Peyer's patch (tissue), 4 donors: ENCODE data around the gene LUZP1. TPM values are rescaled to one million over a fixed set of nuclear protein-coding genes. Genes with fewer than 3 reads are reported as not detected.

Experiments
- DNase-seq, 3 donors: peaks; one replicate each; pipeline ENCODE4 v3.0.0-alpha.2; 2017 to 2019
- H3K27ac ChIP-seq, 4 donors: fragments of 200-600 bp; sonication (generic); one replicate each; pipeline ENCODE4 v1.5.1; 2016 to 2019
- H3K27me3 ChIP-seq, 2 donors: fragments of 200-600 bp; sonication (generic); one replicate each; pipeline ENCODE4 v1.5.1; 2019
- H3K36me3 ChIP-seq, 3 donors: fragments of 200-600 bp; sonication (generic); one replicate each; pipeline ENCODE4 v1.5.1; 2016 to 2019
- H3K4me1 ChIP-seq, 4 donors: fragments of 200-600 bp; sonication (generic); one replicate each; pipeline ENCODE4 v1.5.1; 2016 to 2019
- H3K4me3 ChIP-seq, 4 donors: fragments of 200-600 bp; sonication (generic); 1 replicate in 3 of 4; 2 replicates in 1 of 4; pipeline ENCODE4 v1.5.1; 2016 to 2019; ENCODE audit warnings: mild to moderate bottlenecking in 1 of 4
- H3K9me3 ChIP-seq, 4 donors: fragments of 200-600 bp; sonication (generic); one replicate each; pipeline ENCODE4 v1.5.1; 2016 to 2019; ENCODE audit warnings: mild to moderate bottlenecking in 1 of 4
- POLR2A ChIP-seq, 2 donors: fragments of 450-650 bp; IDR thresholded peaks; one replicate each; pipeline ENCODE4 v1.5.1; 2017; ENCODE audit warnings: antibody characterized with exemption in 2 of 2, mild to moderate bottlenecking in 2 of 2, moderate library complexity in 2 of 2
- total RNA-seq, 4 donors: library from RNA; depleted of rRNA; stranded (reverse); fragments of >200 nt; gene quantifications; one replicate each; pipeline ENCODE4 v1.1.0, GENCODE V29; 2016
- TF ChIP-seq, protein P1 (sequence below), 6 experiments: fragments of 450-650 bp in 4 of 6; fragments of 200-600 bp in 2 of 6; sonication (generic) in 1 of 6; IDR thresholded peaks; one replicate each; pipeline ENCODE4 v1.5.1; 2017 to 2019; ENCODE audit warnings: antibody characterized with exemption in 6 of 6, mild to moderate bottlenecking in 3 of 6, moderate library complexity in 1 of 6

Gene LUZP1
- total RNA-seq, 4 donors from 2014 or later: 38.8 to 92.8 (median 70.4) TPM

DNA sequence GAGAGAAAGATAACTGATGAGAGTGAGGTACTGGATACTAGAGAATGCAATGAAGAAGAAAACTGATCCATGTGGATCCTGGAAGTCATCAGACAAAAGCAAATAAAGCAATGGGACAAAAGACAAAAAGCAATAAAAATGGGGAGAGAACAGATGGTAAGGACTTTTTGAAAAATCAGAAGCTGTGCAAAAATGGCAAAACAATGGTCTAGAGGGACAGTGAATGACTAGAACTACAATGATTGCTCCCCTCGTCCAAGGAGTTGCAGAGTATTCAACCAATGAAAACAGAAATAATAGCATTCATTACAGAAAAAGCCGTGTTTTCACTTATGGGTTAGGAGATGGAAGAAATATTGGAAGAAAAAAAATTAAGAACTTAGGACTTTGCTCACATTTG is 18.5 kb downstream of the LUZP1 start:
- peaks cover 0 to 36% (median 1%) of the 10 kb centered on the region in 4 donors for H3K4me1 ChIP-seq
- H3K36me3 ChIP-seq: no peaks in the 10 kb centered on the region
- TF ChIP-seq, protein P1, sequence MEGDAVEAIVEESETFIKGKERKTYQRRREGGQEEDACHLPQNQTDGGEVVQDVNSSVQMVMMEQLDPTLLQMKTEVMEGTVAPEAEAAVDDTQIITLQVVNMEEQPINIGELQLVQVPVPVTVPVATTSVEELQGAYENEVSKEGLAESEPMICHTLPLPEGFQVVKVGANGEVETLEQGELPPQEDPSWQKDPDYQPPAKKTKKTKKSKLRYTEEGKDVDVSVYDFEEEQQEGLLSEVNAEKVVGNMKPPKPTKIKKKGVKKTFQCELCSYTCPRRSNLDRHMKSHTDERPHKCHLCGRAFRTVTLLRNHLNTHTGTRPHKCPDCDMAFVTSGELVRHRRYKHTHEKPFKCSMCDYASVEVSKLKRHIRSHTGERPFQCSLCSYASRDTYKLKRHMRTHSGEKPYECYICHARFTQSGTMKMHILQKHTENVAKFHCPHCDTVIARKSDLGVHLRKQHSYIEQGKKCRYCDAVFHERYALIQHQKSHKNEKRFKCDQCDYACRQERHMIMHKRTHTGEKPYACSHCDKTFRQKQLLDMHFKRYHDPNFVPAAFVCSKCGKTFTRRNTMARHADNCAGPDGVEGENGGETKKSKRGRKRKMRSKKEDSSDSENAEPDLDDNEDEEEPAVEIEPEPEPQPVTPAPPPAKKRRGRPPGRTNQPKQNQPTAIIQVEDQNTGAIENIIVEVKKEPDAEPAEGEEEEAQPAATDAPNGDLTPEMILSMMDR (IDR thresholded peaks at IDR 0.05): no peak
- TF ChIP-seq POLR2A (IDR thresholded peaks at IDR 0.05): no peak
- no peaks in the 10 kb centered on the region for H3K27me3 ChIP-seq
- DNase-seq: no peak
- H3K4me3 ChIP-seq: no peak overlapping the region
- no peak overlapping the region for H3K27ac ChIP-seq
- no peaks in the 10 kb centered on the region for H3K9me3 ChIP-seq

DNA sequence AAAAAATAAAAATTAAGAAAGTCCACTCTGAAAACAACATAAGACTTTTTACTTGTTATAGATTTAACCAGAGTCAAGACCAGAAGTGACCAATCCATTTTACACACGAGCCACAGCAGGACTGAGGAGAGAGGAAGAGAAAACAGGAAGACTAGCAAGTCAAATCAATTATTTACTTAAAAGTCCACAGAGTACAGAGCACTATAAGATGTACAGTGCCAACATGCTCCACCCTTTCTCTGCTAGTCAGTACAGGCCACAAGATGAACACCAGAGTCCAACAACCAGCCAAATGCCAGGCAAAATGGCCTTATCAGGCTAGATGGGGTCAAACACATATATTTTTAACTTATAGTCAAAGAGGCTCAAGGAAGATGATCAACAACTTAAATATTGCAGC is 19.5 kb downstream of the LUZP1 start:
- Histone ChIP-seq H3K4me1 (peaks cover 0 to 36% (median 1%) of the 10 kb centered on the region in 4 donors), H3K36me3 (no peaks in the 10 kb centered on the region), H3K27me3 (no peaks in the 10 kb centered on the region), H3K4me3 (no peak overlapping the region), H3K9me3 (no peaks in the 10 kb centered on the region), H3K27ac (peak overlapping the region in 3 of 4 donors; percentile 45 to 81 (median 59))
- DNase-seq: peak in 1 of 3 donors; percentile 64
- TF ChIP-seq, protein P1 (IDR thresholded peaks at IDR 0.05): no peak
- peak in 1 of 2 donors; percentile 16 for TF ChIP-seq POLR2A (IDR thresholded peaks at IDR 0.05)

DNA sequence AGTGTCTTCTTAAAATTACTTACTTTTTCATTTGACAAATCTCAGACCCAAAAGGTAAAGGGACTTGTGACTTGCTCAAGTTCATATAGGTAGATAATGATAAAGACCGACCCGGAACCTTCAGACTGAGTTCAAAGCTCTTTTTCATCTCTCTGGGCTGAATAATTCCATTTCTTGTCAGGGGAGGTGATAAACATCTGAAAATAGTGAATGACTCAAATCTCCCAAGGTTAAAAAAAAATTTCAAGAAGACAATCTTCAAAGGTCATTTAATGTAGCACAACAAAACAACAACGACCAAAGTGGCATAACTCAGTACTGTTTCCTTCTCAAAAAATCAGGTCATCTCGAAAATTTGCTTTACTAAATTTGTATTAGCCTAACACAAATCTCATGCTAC is 20.6 kb downstream of the LUZP1 start:
- TF ChIP-seq, protein P1 (IDR thresholded peaks at IDR 0.05): no peak
- TF ChIP-seq POLR2A (IDR thresholded peaks at IDR 0.05): no peak
- H3K9me3 ChIP-seq: no peaks in the 10 kb centered on the region
- H3K27me3 ChIP-seq: no peaks in the 10 kb centered on the region
- H3K36me3 ChIP-seq: no peaks in the 10 kb centered on the region
- DNase-seq: no peak
- peaks cover 0 to 32% (median 1%) of the 10 kb centered on the region in 4 donors for H3K4me1 ChIP-seq
- H3K27ac ChIP-seq: peak overlapping the region in 2 of 4 donors; percentile 41 to 59
- no peak overlapping the region for H3K4me3 ChIP-seq

DNA sequence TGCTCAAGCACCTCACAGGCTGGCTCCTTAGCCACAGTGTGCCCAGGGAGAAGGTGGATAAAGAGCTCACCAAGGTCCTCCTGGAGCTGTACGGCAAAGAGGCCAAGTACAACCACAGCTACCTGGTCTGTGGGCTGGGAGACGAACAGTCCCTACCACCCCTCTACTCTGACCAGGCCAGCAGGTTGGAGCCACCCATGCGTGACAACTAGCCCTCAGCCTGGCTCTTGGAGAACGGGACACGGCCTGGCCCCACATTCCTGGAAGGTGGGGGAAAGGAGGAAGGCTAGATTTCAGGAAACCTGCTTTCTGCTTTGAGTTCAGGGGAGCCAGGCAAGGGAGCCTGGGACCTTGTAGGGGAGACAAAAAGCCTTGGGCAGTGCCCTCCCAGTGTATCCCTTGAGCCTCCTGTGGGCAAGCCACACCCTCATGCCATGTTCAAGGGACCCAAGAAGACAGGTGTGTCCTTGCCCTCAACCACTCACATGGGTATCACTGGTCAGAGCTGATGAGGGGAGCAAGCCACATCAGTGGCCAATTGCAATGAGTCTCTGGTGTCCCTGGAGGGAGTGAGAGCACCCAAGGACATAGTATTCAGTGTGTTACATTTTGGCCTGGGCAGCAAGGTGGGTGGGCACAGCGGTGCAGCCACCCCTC is 27.6 kb downstream of the LUZP1 start:
- H3K4me1 ChIP-seq: no peaks in the 10 kb centered on the region
- TF ChIP-seq POLR2A (IDR thresholded peaks at IDR 0.05): no peak
- TF ChIP-seq, protein P1 (IDR thresholded peaks at IDR 0.05): no peak
- no peak overlapping the region for H3K4me3 ChIP-seq
- no peaks in the 10 kb centered on the region for H3K9me3 ChIP-seq
- no peaks in the 10 kb centered on the region for H3K27me3 ChIP-seq
- DNase-seq: no peak
- peak overlapping the region in 1 of 4 donors; percentile 55 for H3K27ac ChIP-seq
- H3K36me3 ChIP-seq: no peaks in the 10 kb centered on the region

DNA sequence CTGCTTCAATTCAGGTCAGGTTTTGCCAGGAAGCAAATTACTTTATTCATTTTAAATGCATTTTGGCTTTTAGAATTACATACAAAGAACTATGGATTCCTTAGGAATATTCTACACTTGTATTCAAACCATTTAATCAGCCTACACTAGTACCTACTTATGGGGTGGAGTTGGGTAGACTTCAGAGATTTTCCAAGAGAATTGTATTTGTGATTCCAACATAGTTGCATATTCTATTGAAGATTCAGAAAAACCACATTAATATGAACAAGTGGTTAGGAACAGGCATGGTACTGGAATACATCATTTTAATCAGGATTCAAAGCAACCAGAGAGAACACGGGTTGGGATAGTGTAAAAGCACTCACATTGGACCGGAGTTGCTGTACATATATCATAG is 33.4 kb downstream of the LUZP1 start:
- no peak for DNase-seq
- no peak overlapping the region for H3K4me3 ChIP-seq
- H3K9me3 ChIP-seq: no peaks in the 10 kb centered on the region
- no peak for TF ChIP-seq POLR2A (IDR thresholded peaks at IDR 0.05)
- TF ChIP-seq, protein P1 (IDR thresholded peaks at IDR 0.05): no peak
- H3K36me3 ChIP-seq: peaks cover 0 to 5% (median 0%) of the 10 kb centered on the region in 3 donors
- H3K27me3 ChIP-seq: no peaks in the 10 kb centered on the region
- H3K4me1 ChIP-seq: no peaks in the 10 kb centered on the region
- H3K27ac ChIP-seq: no peak overlapping the region
